GM18868 (cell line): ENCODE data around the gene CAPN7.

ENCODE experiments used
- ATAC-seq: cut with Tn5 transposase; IDR thresholded peaks from one replicate; pipeline ENCODE4 v1.9.1; 2021; ENCODE audit warnings: mild to moderate bottlenecking, moderate library complexity; ENCODE audit not compliant: unreplicated experiment

CAPN7 gene

GRCh38 chr3:15272426-15273196 is 66.6 kb downstream of the CAPN7 start:
- no peak for ATAC-seq

- ATAC-seq: no peak
Observed at GRCh38 chr3:15273227-15273626, 67.2 kb downstream of the CAPN7 start.

GRCh38 chr3:15276028-15276724 is 70.1 kb downstream of the CAPN7 start:
- no peak for ATAC-seq

GRCh38 chr3:15277861-15278500 is 71.9 kb downstream of the CAPN7 start:
- ATAC-seq: no peak

GRCh38 chr3:15279205-15279604 is 73.2 kb downstream of the CAPN7 start:
- ATAC-seq: no peak

GRCh38 chr3:15279671-15280402 is 73.8 kb downstream of the CAPN7 start:
- no peak for ATAC-seq

- ATAC-seq: no peak
Observed at GRCh38 chr3:15280853-15281532, 74.9 kb downstream of the CAPN7 start.

GRCh38 chr3:15281817-15282216 is 75.8 kb downstream of the CAPN7 start:
- ATAC-seq: no peak

GRCh38 chr3:15283702-15284101 is 77.7 kb downstream of the CAPN7 start:
- ATAC-seq: no peak

GRCh38 chr3:15284121-15284889 is 78.3 kb downstream of the CAPN7 start:
- ATAC-seq: no peak

- ATAC-seq: no peak
Observed at GRCh38 chr3:15286022-15286421, 80.0 kb downstream of the CAPN7 start.

- no peak for ATAC-seq
Observed at GRCh38 chr3:15287565-15288330, 81.7 kb downstream of the CAPN7 start.

GRCh38 chr3:15288331-15289035 is 82.4 kb downstream of the CAPN7 start:
- no peak for ATAC-seq

- no peak for ATAC-seq
Observed at GRCh38 chr3:15289661-15290060, 83.6 kb downstream of the CAPN7 start.

- no peak for ATAC-seq
Observed at GRCh38 chr3:15290736-15291135, 84.7 kb downstream of the CAPN7 start.

GRCh38 chr3:15291589-15292541 is 85.8 kb downstream of the CAPN7 start:
- peak; percentile 92 for ATAC-seq

GRCh38 chr3:15292765-15293522 is 86.9 kb downstream of the CAPN7 start:
- ATAC-seq: no peak
